ENCODE measurements around the gene BAIAP2. TPM values are rescaled to one million over a fixed set of nuclear protein-coding genes. Genes with fewer than 3 reads are reported as not detected.

BAIAP2 gene
- total and polyA plus RNA-seq, 2 of the 13 experiments (the other 11 are each of a cell fraction or from before 2014, with no cell fraction given): 22.5 to 24.0 TPM

DNA sequence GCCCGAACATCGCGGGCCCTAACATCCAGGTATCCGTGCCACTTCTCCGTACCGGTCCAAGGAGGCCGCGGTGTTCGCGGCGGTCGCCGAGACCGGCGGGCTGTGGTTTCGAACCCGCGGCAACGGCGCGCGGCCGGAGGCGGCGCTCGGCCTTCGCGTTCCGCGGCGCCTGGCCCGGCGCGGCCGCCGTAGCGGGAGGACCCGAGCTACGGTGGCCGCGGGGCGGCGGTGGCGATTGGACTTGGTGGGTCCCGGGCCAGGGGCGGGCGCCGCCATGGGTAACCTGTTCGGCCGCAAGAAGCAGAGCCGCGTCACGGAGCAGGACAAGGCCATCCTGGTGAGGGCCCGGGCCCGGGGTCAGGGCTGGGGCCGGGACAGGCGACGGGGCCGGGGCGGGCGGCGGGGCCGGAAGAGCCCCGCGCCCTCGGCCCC, 43.3 kb upstream of the BAIAP2 start, which contains the start of gene CHMP6 (continued):
- peak; percentile 49; the same call in 1 of the 2 replicates for TF ChIP-seq ZNF263 (CRISPR knock-in tag; IDR thresholded peaks at IDR 0.05)
- TF ChIP-seq SP1 (IDR thresholded peaks at IDR 0.05): no peak
- TF ChIP-seq SP1 (CRISPR knock-in tag; IDR thresholded peaks at IDR 0.05): peak; percentile 42; the same call in 1 of the 2 replicates
- TF ChIP-seq ZFY (CRISPR knock-in tag; IDR thresholded peaks at IDR 0.05): peak; percentile 90
- no peak for TF ChIP-seq FOXA1 (IDR thresholded peaks at IDR 0.05)
- TF ChIP-seq FOXA1 (CRISPR knock-in tag; IDR thresholded peaks at IDR 0.05): no peak
- TF ChIP-seq, protein P1, sequence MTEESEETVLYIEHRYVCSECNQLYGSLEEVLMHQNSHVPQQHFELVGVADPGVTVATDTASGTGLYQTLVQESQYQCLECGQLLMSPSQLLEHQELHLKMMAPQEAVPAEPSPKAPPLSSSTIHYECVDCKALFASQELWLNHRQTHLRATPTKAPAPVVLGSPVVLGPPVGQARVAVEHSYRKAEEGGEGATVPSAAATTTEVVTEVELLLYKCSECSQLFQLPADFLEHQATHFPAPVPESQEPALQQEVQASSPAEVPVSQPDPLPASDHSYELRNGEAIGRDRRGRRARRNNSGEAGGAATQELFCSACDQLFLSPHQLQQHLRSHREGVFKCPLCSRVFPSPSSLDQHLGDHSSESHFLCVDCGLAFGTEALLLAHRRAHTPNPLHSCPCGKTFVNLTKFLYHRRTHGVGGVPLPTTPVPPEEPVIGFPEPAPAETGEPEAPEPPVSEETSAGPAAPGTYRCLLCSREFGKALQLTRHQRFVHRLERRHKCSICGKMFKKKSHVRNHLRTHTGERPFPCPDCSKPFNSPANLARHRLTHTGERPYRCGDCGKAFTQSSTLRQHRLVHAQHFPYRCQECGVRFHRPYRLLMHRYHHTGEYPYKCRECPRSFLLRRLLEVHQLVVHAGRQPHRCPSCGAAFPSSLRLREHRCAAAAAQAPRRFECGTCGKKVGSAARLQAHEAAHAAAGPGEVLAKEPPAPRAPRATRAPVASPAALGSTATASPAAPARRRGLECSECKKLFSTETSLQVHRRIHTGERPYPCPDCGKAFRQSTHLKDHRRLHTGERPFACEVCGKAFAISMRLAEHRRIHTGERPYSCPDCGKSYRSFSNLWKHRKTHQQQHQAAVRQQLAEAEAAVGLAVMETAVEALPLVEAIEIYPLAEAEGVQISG (CRISPR knock-in tag; IDR thresholded peaks at IDR 0.05): peak; percentile 92
- 0 out of 2 replicates have a peak, but pooled peaks have one; percentile 52 for TF ChIP-seq ZNF556 (CRISPR knock-in tag; IDR thresholded peaks at IDR 0.05; ENCODE audit: borderline replicate concordance)
- TF ChIP-seq, protein P2, sequence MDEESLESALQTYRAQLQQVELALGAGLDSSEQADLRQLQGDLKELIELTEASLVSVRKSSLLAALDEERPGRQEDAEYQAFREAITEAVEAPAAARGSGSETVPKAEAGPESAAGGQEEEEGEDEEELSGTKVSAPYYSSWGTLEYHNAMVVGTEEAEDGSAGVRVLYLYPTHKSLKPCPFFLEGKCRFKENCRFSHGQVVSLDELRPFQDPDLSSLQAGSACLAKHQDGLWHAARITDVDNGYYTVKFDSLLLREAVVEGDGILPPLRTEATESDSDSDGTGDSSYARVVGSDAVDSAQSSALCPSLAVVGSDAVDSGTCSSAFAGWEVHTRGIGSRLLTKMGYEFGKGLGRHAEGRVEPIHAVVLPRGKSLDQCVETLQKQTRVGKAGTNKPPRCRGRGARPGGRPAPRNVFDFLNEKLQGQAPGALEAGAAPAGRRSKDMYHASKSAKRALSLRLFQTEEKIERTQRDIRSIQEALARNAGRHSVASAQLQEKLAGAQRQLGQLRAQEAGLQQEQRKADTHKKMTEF (CRISPR knock-in tag; IDR thresholded peaks at IDR 0.05): no peak
- peak; percentile 68; the same call in 1 of the 2 replicates for TF ChIP-seq KDM1A (CRISPR knock-in tag; IDR thresholded peaks at IDR 0.05)
- TF ChIP-seq IRF2 (CRISPR knock-in tag; IDR thresholded peaks at IDR 0.05): peak; percentile 27; the same call in 1 of the 2 replicates
- TF ChIP-seq SPEN (CRISPR knock-in tag; IDR thresholded peaks at IDR 0.05; ENCODE audit: low read depth): peak; percentile 83; the same call in 1 of the 2 replicates
- TF ChIP-seq ZNF674 (CRISPR knock-in tag; IDR thresholded peaks at IDR 0.05; ENCODE audit: low read depth): no peak
- peak; percentile 31; the same call in 1 of the 2 replicates for TF ChIP-seq ZNF225 (CRISPR knock-in tag; IDR thresholded peaks at IDR 0.05)
- peak; percentile 60; the same call in 1 of the 2 replicates for TF ChIP-seq NR2C2 (CRISPR knock-in tag; IDR thresholded peaks at IDR 0.05; ENCODE audit: borderline replicate concordance)
- 0 out of 2 replicates have a peak, but pooled peaks have one; percentile 58 for TF ChIP-seq CENPT (CRISPR knock-in tag; IDR thresholded peaks at IDR 0.05; ENCODE audit: low read depth)
- TF ChIP-seq, protein P3, sequence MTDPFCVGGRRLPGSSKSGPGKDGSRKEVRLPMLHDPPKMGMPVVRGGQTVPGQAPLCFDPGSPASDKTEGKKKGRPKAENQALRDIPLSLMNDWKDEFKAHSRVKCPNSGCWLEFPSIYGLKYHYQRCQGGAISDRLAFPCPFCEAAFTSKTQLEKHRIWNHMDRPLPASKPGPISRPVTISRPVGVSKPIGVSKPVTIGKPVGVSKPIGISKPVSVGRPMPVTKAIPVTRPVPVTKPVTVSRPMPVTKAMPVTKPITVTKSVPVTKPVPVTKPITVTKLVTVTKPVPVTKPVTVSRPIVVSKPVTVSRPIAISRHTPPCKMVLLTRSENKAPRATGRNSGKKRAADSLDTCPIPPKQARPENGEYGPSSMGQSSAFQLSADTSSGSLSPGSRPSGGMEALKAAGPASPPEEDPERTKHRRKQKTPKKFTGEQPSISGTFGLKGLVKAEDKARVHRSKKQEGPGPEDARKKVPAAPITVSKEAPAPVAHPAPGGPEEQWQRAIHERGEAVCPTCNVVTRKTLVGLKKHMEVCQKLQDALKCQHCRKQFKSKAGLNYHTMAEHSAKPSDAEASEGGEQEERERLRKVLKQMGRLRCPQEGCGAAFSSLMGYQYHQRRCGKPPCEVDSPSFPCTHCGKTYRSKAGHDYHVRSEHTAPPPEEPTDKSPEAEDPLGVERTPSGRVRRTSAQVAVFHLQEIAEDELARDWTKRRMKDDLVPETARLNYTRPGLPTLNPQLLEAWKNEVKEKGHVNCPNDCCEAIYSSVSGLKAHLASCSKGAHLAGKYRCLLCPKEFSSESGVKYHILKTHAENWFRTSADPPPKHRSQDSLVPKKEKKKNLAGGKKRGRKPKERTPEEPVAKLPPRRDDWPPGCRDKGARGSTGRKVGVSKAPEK (CRISPR knock-in tag; IDR thresholded peaks at IDR 0.05; ENCODE audit: borderline replicate concordance): no peak
- 0 out of 2 replicates have a peak, but pooled peaks have one; percentile 6 for TF ChIP-seq RFX5 (IDR thresholded peaks at IDR 0.05; ENCODE audit: low read depth, low read length)
- 0 out of 2 replicates have a peak, but pooled peaks have one; percentile 70 for TF ChIP-seq ZNF235 (CRISPR knock-in tag; IDR thresholded peaks at IDR 0.05; ENCODE audit: borderline replicate concordance)
- TF ChIP-seq ZNF616 (CRISPR knock-in tag; IDR thresholded peaks at IDR 0.05; ENCODE audit: low read depth): no peak
- no peak for TF ChIP-seq BRCA1 (CRISPR knock-in tag; IDR thresholded peaks at IDR 0.05)
- TF ChIP-seq, protein P4, sequence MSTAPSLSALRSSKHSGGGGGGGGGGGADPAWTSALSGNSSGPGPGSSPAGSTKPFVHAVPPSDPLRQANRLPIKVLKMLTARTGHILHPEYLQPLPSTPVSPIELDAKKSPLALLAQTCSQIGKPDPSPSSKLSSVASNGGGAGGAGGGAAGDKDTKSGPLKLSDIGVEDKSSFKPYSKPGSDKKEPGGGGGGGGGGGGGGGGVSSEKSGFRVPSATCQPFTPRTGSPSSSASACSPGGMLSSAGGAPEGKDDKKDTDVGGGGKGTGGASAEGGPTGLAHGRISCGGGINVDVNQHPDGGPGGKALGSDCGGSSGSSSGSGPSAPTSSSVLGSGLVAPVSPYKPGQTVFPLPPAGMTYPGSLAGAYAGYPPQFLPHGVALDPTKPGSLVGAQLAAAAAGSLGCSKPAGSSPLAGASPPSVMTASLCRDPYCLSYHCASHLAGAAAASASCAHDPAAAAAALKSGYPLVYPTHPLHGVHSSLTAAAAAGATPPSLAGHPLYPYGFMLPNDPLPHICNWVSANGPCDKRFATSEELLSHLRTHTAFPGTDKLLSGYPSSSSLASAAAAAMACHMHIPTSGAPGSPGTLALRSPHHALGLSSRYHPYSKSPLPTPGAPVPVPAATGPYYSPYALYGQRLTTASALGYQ (CRISPR knock-in tag; IDR thresholded peaks at IDR 0.05): 0 out of 2 replicates have a peak, but pooled peaks have one; percentile 32
- peak; percentile 29 for TF ChIP-seq XRCC5 (optimal IDR thresholded peaks at IDR 0.05; ENCODE audit: low read length)
